GM19328 (cell line): ENCODE results near the gene MEX3A.
"Not testable (repeated sequence)": the region's sequence is repeated elsewhere in the genome, so short reads cannot be mapped to it uniquely, and the experiment has no call there.

Experiments
- ATAC-seq: cut with Tn5 transposase; IDR thresholded peaks from one replicate; pipeline ENCODE4 v1.9.1; 2021; ENCODE audit warnings: mild to moderate bottlenecking, moderate library complexity; ENCODE audit not compliant: unreplicated experiment

MEX3A gene

GRCh38 chr1:156062189-156062588 is 20.1 kb downstream of the MEX3A start:
- ATAC-seq, result no peak

- ATAC-seq, result no peak
Observed at GRCh38 chr1:156060937-156061636, 21.2 kb downstream of the MEX3A start, which contains the start of gene RAB25. Gene RAB25 (plus strand): TSS chr1:156061160. CDS start chr1:156061401, 241 bp downstream.

GRCh38 chr1:156056326-156056849 is 25.9 kb downstream of the MEX3A start:
- ATAC-seq, result no peak

- ATAC-seq, result no peak
Observed at GRCh38 chr1:156055281-156056048, 26.8 kb downstream of the MEX3A start.

- ATAC-seq, result peak; percentile 56
Observed at GRCh38 chr1:156054500-156055280, 27.6 kb downstream of the MEX3A start, which contains the start of gene LAMTOR2. Gene LAMTOR2 (plus strand): TSS chr1:156054782. CDS start chr1:156054890, 108 bp downstream.

GRCh38 chr1:156053768-156054499 is 28.3 kb downstream of the MEX3A start, which contains the start of gene UBQLN4:
Gene UBQLN4 (minus strand): TSS chr1:156053798. CDS start chr1:156053701, 97 bp downstream.
- no peak for ATAC-seq

GRCh38 chr1:156052862-156053767 is 29.1 kb downstream of the MEX3A start:
- ATAC-seq, result no peak

GRCh38 chr1:156051011-156051725 is 31.1 kb downstream of the MEX3A start:
- ATAC-seq, result no peak

- ATAC-seq, result no peak
Observed at GRCh38 chr1:156050376-156050775, 31.9 kb downstream of the MEX3A start.

- no peak for ATAC-seq
Observed at GRCh38 chr1:156048663-156049258, 33.5 kb downstream of the MEX3A start.

GRCh38 chr1:156045076-156045475 is 37.2 kb downstream of the MEX3A start:
- ATAC-seq, result no peak

GRCh38 chr1:156042828-156043227 is 39.4 kb downstream of the MEX3A start:
- ATAC-seq, result no peak

GRCh38 chr1:156034991-156035390 is 47.3 kb downstream of the MEX3A start:
- ATAC-seq, result not testable (repeated sequence)

- no peak for ATAC-seq
Observed at GRCh38 chr1:156033011-156033410, 49.3 kb downstream of the MEX3A start.

- ATAC-seq, result no peak
Observed at GRCh38 chr1:156026588-156026987, 55.7 kb downstream of the MEX3A start.

- no peak for ATAC-seq
Observed at GRCh38 chr1:156025876-156026275, 56.4 kb downstream of the MEX3A start.

- no peak for ATAC-seq
Observed at GRCh38 chr1:156024801-156025200, 57.5 kb downstream of the MEX3A start.
